NB4 (cell line): ENCODE results near the gene SPEM2.

Source experiments
- DNase-seq: peaks from one replicate; pipeline ENCODE4 v3.0.0; 2010; ENCODE audit warnings: low read depth
- H3K4me3 ChIP-seq: one replicate; pipeline ENCODE4 v1.5.1; 2011; ENCODE audit warnings: mild to moderate bottlenecking, low read depth, low read length, moderate library complexity
- MYC ChIP-seq: IDR thresholded peaks from 2 replicates; pipeline ENCODE4 v1.6.1; 2011; ENCODE audit warnings: low read depth, low read length
- POLR2A ChIP-seq: IDR thresholded peaks from 2 replicates; pipeline ENCODE4 v1.6.1; 2011; ENCODE audit warnings: mild to moderate bottlenecking; ENCODE audit not compliant: insufficient read length; ENCODE audit errors: extremely low read depth
- TF ChIP-seq, protein P1 (sequence below): IDR thresholded peaks from 2 replicates; pipeline ENCODE4 v1.6.1; 2011; ENCODE audit warnings: low read depth, low read length
- TF ChIP-seq, protein P2 (sequence below): IDR thresholded peaks from one replicate; pipeline ENCODE4 v1.5.1; 2012; ENCODE audit warnings: low read depth, low read length

SPEM2 gene

DNA sequence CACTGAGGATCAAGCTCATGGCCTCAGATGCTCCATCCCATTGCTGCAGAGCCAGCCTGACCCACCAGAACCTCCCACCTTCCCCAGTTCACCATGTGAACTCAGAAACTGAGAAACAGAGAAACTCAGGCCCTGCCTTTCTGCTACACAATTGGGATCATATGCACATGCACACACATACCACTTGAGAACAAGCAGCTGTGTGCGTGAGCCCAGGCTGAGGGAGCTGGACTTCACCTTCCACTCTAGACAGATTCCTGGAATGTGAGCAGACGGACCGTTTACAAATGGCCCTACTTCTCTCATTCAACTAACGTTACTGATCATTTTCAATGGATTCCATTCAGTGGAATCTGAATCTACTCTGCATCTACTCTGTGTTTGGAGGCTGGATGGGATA lies 1.7 kb upstream of the SPEM2 start:
- TF ChIP-seq, protein P1, sequence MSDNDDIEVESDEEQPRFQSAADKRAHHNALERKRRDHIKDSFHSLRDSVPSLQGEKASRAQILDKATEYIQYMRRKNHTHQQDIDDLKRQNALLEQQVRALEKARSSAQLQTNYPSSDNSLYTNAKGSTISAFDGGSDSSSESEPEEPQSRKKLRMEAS: no peak
- TF ChIP-seq MYC (no peak), POLR2A (no peak)
- TF ChIP-seq, protein P2, sequence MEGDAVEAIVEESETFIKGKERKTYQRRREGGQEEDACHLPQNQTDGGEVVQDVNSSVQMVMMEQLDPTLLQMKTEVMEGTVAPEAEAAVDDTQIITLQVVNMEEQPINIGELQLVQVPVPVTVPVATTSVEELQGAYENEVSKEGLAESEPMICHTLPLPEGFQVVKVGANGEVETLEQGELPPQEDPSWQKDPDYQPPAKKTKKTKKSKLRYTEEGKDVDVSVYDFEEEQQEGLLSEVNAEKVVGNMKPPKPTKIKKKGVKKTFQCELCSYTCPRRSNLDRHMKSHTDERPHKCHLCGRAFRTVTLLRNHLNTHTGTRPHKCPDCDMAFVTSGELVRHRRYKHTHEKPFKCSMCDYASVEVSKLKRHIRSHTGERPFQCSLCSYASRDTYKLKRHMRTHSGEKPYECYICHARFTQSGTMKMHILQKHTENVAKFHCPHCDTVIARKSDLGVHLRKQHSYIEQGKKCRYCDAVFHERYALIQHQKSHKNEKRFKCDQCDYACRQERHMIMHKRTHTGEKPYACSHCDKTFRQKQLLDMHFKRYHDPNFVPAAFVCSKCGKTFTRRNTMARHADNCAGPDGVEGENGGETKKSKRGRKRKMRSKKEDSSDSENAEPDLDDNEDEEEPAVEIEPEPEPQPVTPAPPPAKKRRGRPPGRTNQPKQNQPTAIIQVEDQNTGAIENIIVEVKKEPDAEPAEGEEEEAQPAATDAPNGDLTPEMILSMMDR: no peak
- H3K4me3 ChIP-seq: no peak overlapping the region
- DNase-seq: no peak

DNA sequence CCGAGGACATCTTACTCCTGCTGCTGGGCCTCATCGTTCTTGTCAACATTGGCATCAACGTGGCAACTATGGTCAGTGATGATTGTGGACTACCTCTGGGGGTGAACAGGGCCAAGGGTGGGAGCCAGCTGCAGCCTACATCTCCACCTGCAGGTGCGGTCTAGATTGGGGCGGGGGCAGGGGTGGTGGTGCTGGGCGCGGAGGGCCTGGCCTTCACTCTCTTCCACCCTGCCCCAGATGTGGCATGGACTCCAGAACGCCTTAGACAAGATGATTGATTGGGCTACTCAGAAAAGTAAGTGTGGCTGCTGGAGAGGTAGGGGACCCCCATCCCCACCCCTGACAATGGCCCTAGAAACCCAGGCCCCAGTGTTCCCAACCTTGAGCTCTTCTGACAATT lies 340 bp downstream of the SPEM2 start:
- TF ChIP-seq, protein P1: no peak
- TF ChIP-seq MYC: no peak
- TF ChIP-seq POLR2A: no peak
- TF ChIP-seq, protein P2: no peak

DNA sequence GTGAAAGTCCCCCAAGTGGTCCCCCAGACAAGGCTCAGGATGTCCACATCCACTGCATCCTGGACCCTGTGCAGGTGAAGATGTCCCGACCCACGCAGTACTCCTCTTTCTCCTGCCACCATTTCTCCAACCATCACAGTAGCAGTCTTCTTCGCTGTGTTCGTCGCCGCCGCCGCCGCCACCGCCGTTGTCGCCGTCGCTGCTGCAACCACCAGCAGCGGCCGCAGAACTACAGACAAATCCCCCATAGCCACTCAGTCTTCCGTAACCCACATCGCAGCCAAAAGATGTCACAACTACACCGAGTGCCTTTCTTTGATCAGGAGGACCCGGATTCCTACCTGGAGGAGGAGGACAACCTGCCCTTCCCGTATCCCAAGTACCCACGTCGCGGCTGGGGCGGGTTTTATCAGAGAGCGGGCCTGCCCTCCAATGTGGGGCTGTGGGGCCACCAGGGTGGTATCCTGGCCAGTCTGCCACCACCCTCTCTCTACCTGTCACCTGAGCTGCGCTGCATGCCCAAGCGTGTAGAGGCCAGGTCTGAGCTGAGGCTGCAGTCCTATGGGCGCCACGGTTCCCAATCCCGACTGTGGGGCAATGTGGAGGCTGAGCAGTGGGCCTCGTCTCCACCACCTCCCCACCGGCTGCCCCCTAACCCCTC lies 917 bp downstream of the SPEM2 start:
- H3K4me3 ChIP-seq: no peak overlapping the region
- TF ChIP-seq, protein P1: no peak
- TF ChIP-seq MYC: no peak
- TF ChIP-seq, protein P2: no peak
- no peak for TF ChIP-seq POLR2A
- no peak for DNase-seq

More for the DNA sequence above, 340 bp downstream of the SPEM2 start:
- H3K4me3 ChIP-seq: no peak overlapping the region
- no peak for DNase-seq

DNA sequence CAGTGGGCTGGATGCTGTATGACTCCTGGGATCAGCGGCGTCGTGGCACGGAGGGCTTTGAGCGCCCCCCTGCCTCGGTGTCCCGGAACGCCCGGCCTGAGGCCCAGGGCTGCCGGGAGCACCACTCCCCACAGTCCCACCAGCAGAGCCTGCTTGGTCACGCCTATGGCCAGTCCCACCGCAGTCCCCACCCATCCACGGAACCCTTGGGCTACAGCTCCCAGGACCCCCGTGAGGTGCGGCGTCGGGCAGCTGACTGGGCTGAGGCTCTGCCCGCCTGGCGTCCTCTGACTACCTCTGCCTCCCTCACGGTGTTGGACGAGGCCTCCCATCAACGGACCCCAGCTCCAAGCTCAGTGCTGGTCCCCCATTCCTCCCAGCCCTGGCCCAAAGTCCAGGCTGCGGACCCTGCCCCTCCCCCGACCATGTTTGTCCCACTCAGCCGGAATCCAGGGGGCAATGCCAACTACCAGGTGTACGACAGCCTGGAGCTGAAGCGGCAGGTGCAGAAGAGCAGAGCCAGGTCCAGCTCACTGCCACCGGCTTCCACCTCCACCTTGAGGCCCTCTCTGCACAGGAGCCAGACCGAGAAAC lies 1.6 kb downstream of the SPEM2 start:
- TF ChIP-seq, protein P2: no peak
- TF ChIP-seq, protein P1: no peak
- TF ChIP-seq MYC: no peak
- TF ChIP-seq POLR2A: no peak
- no peak overlapping the region for H3K4me3 ChIP-seq
- DNase-seq: no peak

DNA sequence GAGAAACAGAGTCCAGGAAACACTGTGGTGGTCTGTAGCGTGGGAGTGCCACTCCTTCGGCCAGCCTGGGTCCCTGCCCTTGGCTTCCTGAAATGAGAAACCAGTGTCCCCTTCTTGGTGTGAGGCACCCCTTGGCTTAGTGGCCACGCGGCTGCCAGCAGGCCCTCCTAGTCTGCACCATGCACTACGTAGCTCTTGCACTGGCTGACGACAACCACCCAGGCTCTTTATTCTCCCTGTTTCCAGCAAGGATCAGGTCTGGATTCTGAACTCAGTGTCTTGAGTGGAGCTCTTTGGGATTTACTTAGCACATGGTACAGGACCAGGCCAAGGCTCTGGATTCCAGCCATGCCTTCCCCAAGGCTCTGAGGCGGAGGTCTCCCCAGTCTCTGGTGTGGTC lies 2.1 kb downstream of the SPEM2 start:
- TF ChIP-seq MYC (no peak), POLR2A (no peak)
- TF ChIP-seq, protein P2: no peak
- TF ChIP-seq, protein P1: no peak
- DNase-seq: no peak
- H3K4me3 ChIP-seq: no peak overlapping the region
